HFFc6 (cell line): Measurements from ENCODE around the gene MCU. TPM values are rescaled to one million over a fixed set of nuclear protein-coding genes. Genes with fewer than 3 reads are reported as not detected.

ENCODE experiments used
- DNase-seq: peaks from one replicate; pipeline ENCODE4 v3.0.0-alpha.2; 2018
- H3K27ac Mint-ChIP-seq: 2 replicates; pipeline ENCODE4 v1.8.0; 2020; ENCODE audit warnings: mild to moderate bottlenecking, mixed read lengths
- H3K27me3 Mint-ChIP-seq: 2 replicates; pipeline ENCODE4 v1.8.0; 2021; ENCODE audit warnings: mild to moderate bottlenecking, moderate library complexity, mixed read lengths; ENCODE audit not compliant: insufficient read depth
- H3K36me3 Mint-ChIP-seq: 2 replicates; pipeline ENCODE4 v1.8.0; 2021; ENCODE audit warnings: low read depth, mixed read lengths
- H3K4me1 Mint-ChIP-seq: 2 replicates; pipeline ENCODE4 v1.8.0; 2020; ENCODE audit warnings: low read depth, mixed read lengths
- H3K4me3 Mint-ChIP-seq: 2 replicates; pipeline ENCODE4 v1.8.0; 2020; ENCODE audit warnings: mild to moderate bottlenecking, moderate library complexity, mixed read lengths
- H3K9me3 Mint-ChIP-seq: 2 replicates; pipeline ENCODE4 v1.8.0; 2020; ENCODE audit warnings: mild to moderate bottlenecking, mixed read lengths
- CTCF ChIP-seq: fragments of 200-600 bp; sonication (generic); IDR thresholded peaks from 2 replicates; pipeline ENCODE4 v1.5.0; 2021; ENCODE audit warnings: antibody characterized with exemption, mild to moderate bottlenecking
- total RNA-seq, 6 experiments: library from RNA; stranded (reverse); fragmentation: NEBNext Ultra II Directional; extraction: Animal tissue kit (Norgen Biotek cat#: 25700); gene quantifications; 2 replicates in 1 of 6; 3 replicates in 5 of 6; pipeline ENCODE4 v1.2.3, GENCODE V29; 2021

Gene MCU
- total RNA-seq, 6 experiments from 2014 or later: 28.3 to 36.2 (median 32.3) TPM

DNA sequence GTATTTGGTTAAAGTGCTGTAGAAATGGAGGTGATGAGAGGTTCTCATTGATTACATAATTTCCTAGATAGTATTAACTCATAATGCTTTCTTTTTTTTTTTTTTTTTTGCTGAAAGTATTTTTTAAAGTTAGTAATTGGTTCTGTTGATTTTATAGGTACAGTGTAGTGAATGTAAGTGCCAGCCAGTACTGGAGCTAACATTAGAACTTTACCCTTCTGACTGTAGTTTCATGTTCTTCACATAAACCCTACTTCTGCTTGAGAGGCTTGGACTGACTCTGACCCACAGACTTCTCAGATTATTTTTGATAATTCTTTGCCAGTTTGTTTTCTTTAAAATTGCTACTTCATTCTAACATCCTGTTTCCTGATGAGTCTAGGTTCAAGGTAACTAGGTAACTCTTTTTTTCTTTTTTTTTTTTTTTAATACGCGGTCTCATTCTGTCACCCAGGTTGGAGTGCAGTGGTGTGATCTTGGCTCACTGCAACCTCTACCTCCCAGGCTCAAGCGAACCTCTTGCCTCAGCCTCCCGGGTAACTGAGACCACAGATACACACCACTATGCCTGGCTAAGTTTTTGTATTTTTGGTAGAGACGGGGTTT lies 109.4 kb downstream of the MCU start:
- DNase-seq: no peak
- peaks cover 6% of the 10 kb centered on the region; the same call in 1 of the 2 replicates for H3K36me3 Mint-ChIP-seq
- no peaks in the 10 kb centered on the region for H3K9me3 Mint-ChIP-seq
- H3K27ac Mint-ChIP-seq: no peak overlapping the region
- H3K4me1 Mint-ChIP-seq: peaks cover 36% of the 10 kb centered on the region
- TF ChIP-seq CTCF: no peak
- no peak overlapping the region for H3K4me3 Mint-ChIP-seq
- H3K27me3 Mint-ChIP-seq: no peaks in the 10 kb centered on the region

DNA sequence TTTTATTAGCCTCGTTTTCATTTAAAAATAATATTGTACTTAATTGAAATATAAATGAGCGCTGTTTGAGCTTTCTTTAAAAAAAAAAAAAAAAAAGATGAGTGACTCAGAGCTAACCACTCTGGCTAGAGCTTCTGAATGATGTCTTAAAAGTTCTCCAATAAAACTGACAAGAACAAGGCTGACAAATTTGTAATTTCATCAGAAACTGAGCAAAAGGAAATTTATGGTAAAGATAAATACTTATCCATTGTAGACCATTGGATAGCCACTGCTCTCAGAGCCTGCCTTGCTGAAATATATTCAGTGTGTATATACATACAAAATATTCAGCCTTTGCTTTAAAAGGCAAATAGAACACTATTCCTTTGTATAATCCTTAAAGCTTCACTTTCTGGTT lies 110.4 kb downstream of the MCU start:
- Mint-ChIP-seq H3K4me3 (peak overlapping the region; percentile 85), H3K36me3 (peaks cover 6% of the 10 kb centered on the region; the same call in 1 of the 2 replicates), H3K27me3 (no peaks in the 10 kb centered on the region), H3K4me1 (peaks cover 36% of the 10 kb centered on the region), H3K27ac (peak overlapping the region; percentile 88), H3K9me3 (no peaks in the 10 kb centered on the region)
- TF ChIP-seq CTCF: no peak
- no peak for DNase-seq

GRCh38 chr10:72802763-72803505 lies 111.0 kb downstream of the MCU start:
- Mint-ChIP-seq H3K9me3 (no peaks in the 10 kb centered on the region), H3K27ac (peak overlapping the region; percentile 88), H3K4me1 (peaks cover 36% of the 10 kb centered on the region), H3K27me3 (no peaks in the 10 kb centered on the region), H3K36me3 (peaks cover 6% of the 10 kb centered on the region; the same call in 1 of the 2 replicates), H3K4me3 (peak overlapping the region; percentile 85)
- peak; percentile 41 for DNase-seq
- no peak for TF ChIP-seq CTCF

DNA sequence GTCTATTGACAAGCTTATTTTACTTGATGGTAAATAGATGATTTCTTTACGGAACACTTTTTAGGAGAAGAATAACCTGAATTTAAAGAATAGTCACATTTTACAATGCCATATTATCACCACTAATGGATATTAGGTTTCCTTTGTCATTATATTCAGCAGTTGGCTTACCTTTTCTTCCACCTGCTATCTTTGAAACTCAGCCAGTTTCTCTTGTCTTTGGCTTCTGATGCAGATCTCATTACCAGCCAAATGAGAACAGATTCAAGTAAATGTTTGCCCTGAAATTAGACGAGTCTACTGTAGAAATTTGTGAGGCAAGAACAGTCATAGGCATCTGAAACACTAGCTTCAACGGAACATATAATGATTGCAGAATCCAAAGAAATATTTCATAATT lies 116.1 kb downstream of the MCU start:
- no peak overlapping the region for H3K27ac Mint-ChIP-seq
- H3K36me3 Mint-ChIP-seq: peaks cover 15% of the 10 kb centered on the region
- H3K9me3 Mint-ChIP-seq: no peaks in the 10 kb centered on the region
- TF ChIP-seq CTCF: no peak
- peaks cover 48% of the 10 kb centered on the region for H3K4me1 Mint-ChIP-seq
- H3K27me3 Mint-ChIP-seq: no peaks in the 10 kb centered on the region
- no peak for DNase-seq
- H3K4me3 Mint-ChIP-seq: no peak overlapping the region

- H3K4me3 Mint-ChIP-seq: no peak overlapping the region
- H3K9me3 Mint-ChIP-seq: no peaks in the 10 kb centered on the region
- no peak overlapping the region for H3K27ac Mint-ChIP-seq
- no peak for DNase-seq
- H3K36me3 Mint-ChIP-seq: peaks cover 15% of the 10 kb centered on the region
- H3K4me1 Mint-ChIP-seq: peaks cover 52% of the 10 kb centered on the region
- no peak for TF ChIP-seq CTCF
- H3K27me3 Mint-ChIP-seq: no peaks in the 10 kb centered on the region
Measured at GRCh38 chr10:72809006-72809405, 117.1 kb downstream of the MCU start.
